HEK293 (cell line): ENCODE results near the gene ZNF662.

Experiments used
- CTCF ChIA-PET: fragments of 350-600 bp; formaldehyde crosslinking; extraction: SDS; loops from one replicate; lab custom pipeline; 2021; ENCODE audit warnings: antibody characterized with exemption; lab: Yijun Ruan, JAX
- POLR2A ChIA-PET: fragments of 300-600 bp; formaldehyde crosslinking; extraction: SDS; loops from one replicate; lab custom pipeline; 2020; ENCODE audit warnings: antibody characterized with exemption, inconsistent platforms; lab: Yijun Ruan, JAX
- H3K27ac ChIP-seq: fragments of 200-500 bp; sonication (Bioruptor generic); 2 replicates; pipeline ENCODE4 v1.5.1; 2014; ENCODE audit warnings: low read depth, low read length, control low read depth, inconsistent platforms; ENCODE audit errors: extremely low read depth
- H3K36me3 ChIP-seq, 2 experiments: fragments of 200-500 bp in 1 of 2; sonication (Bioruptor generic) in 1 of 2; 1 replicate in 1 of 2; 2 replicates in 1 of 2; pipeline ENCODE4 v1.5.1; 2014 to 2017; ENCODE audit warnings: inconsistent platforms in 2 of 2, low read length in 2 of 2; ENCODE audit not compliant: control insufficient read depth in 2 of 2, insufficient read depth in 1 of 2
- H3K4me1 ChIP-seq: fragments of 200-500 bp; sonication (Bioruptor generic); 2 replicates; pipeline ENCODE4 v1.5.1; 2014; ENCODE audit warnings: mild to moderate bottlenecking, low read length, inconsistent platforms; ENCODE audit not compliant: control insufficient read depth, insufficient read depth
- H3K4me3 ChIP-seq: 2 replicates; pipeline ENCODE4 v1.5.1; 2011; ENCODE audit warnings: low read depth, mild to moderate bottlenecking, control low read depth, low read length, moderate library complexity
- H3K9me3 ChIP-seq: fragments of 200-500 bp; sonication (Bioruptor generic); 2 replicates; pipeline ENCODE4 v1.5.1; 2014; ENCODE audit warnings: low read depth, low read length, inconsistent platforms; ENCODE audit not compliant: control insufficient read depth, insufficient read depth
- MEIS1 ChIP-seq: sonication (generic); formaldehyde crosslinking; IDR thresholded peaks from 2 replicates; pipeline ENCODE4 v1.8.1; 2022; ENCODE audit warnings: missing genetic modification reagents, mild to moderate bottlenecking, borderline replicate concordance
- PATZ1 ChIP-seq: fragments of 450-650 bp; formaldehyde crosslinking; IDR thresholded peaks from 2 replicates; pipeline ENCODE4 v1.5.1; 2016; ENCODE audit warnings: missing biosample characterization, missing genetic modification characterization
- ZBTB20 ChIP-seq: fragments of 450-650 bp; formaldehyde crosslinking; IDR thresholded peaks from 2 replicates; pipeline ENCODE4 v1.5.1; 2016; ENCODE audit warnings: missing biosample characterization, missing genetic modification characterization
- ZBTB49 ChIP-seq: fragments of 450-650 bp; formaldehyde crosslinking; IDR thresholded peaks from 2 replicates; pipeline ENCODE4 v1.5.1; 2016; ENCODE audit warnings: missing biosample characterization, missing genetic modification characterization, low read depth
- ZNF132 ChIP-seq: fragments of 450-650 bp; formaldehyde crosslinking; IDR thresholded peaks from 2 replicates; pipeline ENCODE4 v1.5.1; 2017; ENCODE audit warnings: missing biosample characterization, missing genetic modification characterization, borderline replicate concordance
- ZNF175 ChIP-seq: fragments of 450-650 bp; formaldehyde crosslinking; IDR thresholded peaks from 2 replicates; pipeline ENCODE4 v1.5.1; 2016; ENCODE audit warnings: missing biosample characterization, missing genetic modification characterization
- ZNF239 ChIP-seq: fragments of 450-650 bp; formaldehyde crosslinking; IDR thresholded peaks from 2 replicates; pipeline ENCODE4 v1.5.1; 2016; ENCODE audit warnings: missing biosample characterization, missing genetic modification characterization
- ZNF311 ChIP-seq: fragments of 450-650 bp; formaldehyde crosslinking; IDR thresholded peaks from 2 replicates; pipeline ENCODE4 v1.5.1; 2017; ENCODE audit warnings: missing biosample characterization, missing genetic modification characterization, borderline replicate concordance
- ZNF366 ChIP-seq: fragments of 450-650 bp; formaldehyde crosslinking; conservative IDR thresholded peaks from 2 replicates; pipeline ENCODE4 v1.5.1; 2016; ENCODE audit warnings: missing biosample characterization, missing genetic modification characterization
- ZNF433 ChIP-seq: fragments of 450-650 bp; formaldehyde crosslinking; IDR thresholded peaks from 2 replicates; pipeline ENCODE4 v1.5.1; 2016; ENCODE audit warnings: missing biosample characterization, missing genetic modification characterization, low read depth
- ZNF514 ChIP-seq: fragments of 450-650 bp; formaldehyde crosslinking; IDR thresholded peaks from 2 replicates; pipeline ENCODE4 v1.5.1; 2016; ENCODE audit warnings: missing biosample characterization, missing genetic modification characterization
- ZNF530 ChIP-seq: fragments of 450-650 bp; formaldehyde crosslinking; IDR thresholded peaks from 2 replicates; pipeline ENCODE4 v1.5.1; 2016; ENCODE audit warnings: low read depth, missing biosample characterization, missing genetic modification characterization
- ZNF623 ChIP-seq: fragments of 450-650 bp; formaldehyde crosslinking; IDR thresholded peaks from 2 replicates; pipeline ENCODE4 v1.5.1; 2016; ENCODE audit warnings: missing biosample characterization, missing genetic modification characterization
- ZNF645 ChIP-seq: fragments of 450-650 bp; formaldehyde crosslinking; IDR thresholded peaks from 2 replicates; pipeline ENCODE4; 2016; ENCODE audit warnings: missing biosample characterization, missing genetic modification characterization
- ZNF843 ChIP-seq: fragments of 450-650 bp; formaldehyde crosslinking; IDR thresholded peaks from 2 replicates; pipeline ENCODE4 v1.5.1; 2016; ENCODE audit warnings: missing biosample characterization, missing genetic modification characterization
- TF ChIP-seq, protein P1 (sequence below): fragments of 450-650 bp; formaldehyde crosslinking; IDR thresholded peaks from 2 replicates; pipeline ENCODE4 v1.5.1; 2016; ENCODE audit warnings: missing biosample characterization, missing genetic modification characterization
- TF ChIP-seq, protein P2 (sequence below): fragments of 450-650 bp; formaldehyde crosslinking; IDR thresholded peaks from 2 replicates; pipeline ENCODE4 v1.5.0; 2017; ENCODE audit warnings: missing biosample characterization, missing genetic modification characterization, borderline replicate concordance
- TF ChIP-seq, protein P3 (sequence below): IDR thresholded peaks from 2 replicates; pipeline ENCODE4 v1.6.1; 2011; ENCODE audit warnings: mild to moderate bottlenecking, low read depth, low read length, borderline replicate concordance

The ZNF662 gene

DNA sequence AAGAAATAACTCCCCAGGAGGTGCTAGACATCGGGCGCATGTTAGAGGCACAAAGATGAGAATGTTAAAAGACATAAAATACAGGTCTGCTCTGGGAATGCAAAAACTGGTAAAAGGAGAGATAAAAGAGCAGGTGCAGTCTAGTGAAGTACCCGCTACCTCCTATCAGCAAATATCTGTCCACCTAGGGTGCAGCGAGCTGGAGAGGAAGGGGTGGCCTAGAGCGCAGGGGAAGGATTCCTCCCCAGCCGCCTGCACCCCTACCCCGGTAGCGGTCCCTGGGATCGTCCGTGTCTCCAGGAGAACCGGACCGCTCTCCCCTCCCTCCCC, 237 bp upstream of the ZNF662 start (continued):
- TF ChIP-seq ZNF623 (tag by site-specific recombination), result no peak

DNA sequence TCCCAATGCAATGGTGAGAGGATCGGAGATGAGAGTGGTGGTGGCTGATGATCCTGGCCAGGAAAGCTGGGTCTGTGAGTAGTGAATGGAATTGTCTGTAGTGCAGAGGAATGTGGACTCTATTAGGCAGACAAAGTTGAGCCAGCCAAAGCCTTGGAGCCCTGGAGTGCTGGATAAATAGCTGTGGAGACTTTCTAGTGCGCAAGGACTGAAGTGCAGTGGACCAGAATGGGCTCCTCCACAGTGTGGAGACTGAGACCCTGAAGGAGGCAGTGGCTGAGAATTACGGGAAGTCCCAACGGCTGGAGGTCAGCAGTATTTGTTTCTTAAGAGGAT, 874 bp downstream of the ZNF662 start:
- Histone ChIP-seq H3K27ac (no peak overlapping the region), H3K9me3 (no peaks in the 10 kb centered on the region), H3K4me3 (no peak overlapping the region), H3K36me3 (no peaks in the 10 kb centered on the region), H3K4me1 (no peaks in the 10 kb centered on the region)
- TF ChIP-seq ZNF366 (tag by site-specific recombination) (no peak), ZNF311 (tag by site-specific recombination) (no peak), ZNF239 (no peak), MEIS1 (CRISPR knock-in tag) (no peak)
- TF ChIP-seq, protein P1, sequence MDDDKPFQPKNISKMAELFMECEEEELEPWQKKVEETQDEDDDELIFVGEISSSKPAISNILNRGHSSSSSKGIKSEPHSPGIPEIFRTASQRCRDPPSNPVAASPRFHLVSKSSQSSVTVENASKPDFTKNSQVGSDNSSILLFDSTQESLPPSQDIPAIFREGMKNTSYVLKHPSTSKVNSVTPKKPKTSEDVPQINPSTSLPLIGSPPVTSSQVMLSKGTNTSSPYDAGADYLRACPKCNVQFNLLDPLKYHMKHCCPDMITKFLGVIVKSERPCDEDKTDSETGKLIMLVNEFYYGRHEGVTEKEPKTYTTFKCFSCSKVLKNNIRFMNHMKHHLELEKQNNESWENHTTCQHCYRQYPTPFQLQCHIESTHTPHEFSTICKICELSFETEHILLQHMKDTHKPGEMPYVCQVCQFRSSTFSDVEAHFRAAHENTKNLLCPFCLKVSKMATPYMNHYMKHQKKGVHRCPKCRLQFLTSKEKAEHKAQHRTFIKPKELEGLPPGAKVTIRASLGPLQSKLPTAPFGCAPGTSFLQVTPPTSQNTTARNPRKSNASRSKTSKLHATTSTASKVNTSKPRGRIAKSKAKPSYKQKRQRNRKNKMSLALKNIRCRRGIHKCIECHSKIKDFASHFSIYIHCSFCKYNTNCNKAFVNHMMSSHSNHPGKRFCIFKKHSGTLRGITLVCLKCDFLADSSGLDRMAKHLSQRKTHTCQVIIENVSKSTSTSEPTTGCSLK (tag by site-specific recombination), result no peak
- POLR2A ChIA-PET, result no interaction called here
- CTCF ChIA-PET, result interaction anchor here (0.7 kb wide), 1 partner anchor 86 kb away, joined by 3 read pairs; no protein-coding TSS in a partner anchor

DNA sequence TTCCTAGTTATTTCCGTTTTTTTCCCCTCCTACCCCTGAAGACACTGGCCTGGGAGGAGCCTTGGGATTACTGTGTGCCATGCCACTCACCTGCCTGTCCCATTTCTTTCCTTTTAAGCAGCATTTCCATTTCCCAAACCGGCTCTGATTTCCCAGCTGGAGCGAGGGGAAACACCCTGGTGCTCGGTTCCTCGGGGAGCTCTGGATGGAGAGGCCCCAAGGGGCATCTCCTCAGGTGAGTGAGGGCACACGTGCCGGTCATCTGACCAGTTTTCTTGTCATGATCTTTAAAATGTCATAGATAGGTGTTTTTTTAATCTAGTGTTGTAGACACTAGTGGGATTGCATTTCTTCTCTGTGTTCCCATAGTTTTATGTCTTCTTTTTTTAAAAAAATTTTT, 2.7 kb downstream of the ZNF662 start:
- no peaks in the 10 kb centered on the region for H3K9me3 ChIP-seq
- H3K4me3 ChIP-seq, result no peak overlapping the region
- no peaks in the 10 kb centered on the region for H3K4me1 ChIP-seq
- H3K36me3 ChIP-seq, result no peaks in the 10 kb centered on the region
- ChIA-PET POLR2A (no interaction called here), CTCF (no interaction called here)
- H3K27ac ChIP-seq, result no peak overlapping the region
- TF ChIP-seq ZNF645 (tag by site-specific recombination) (no peak), ZNF514 (tag by site-specific recombination) (no peak), PATZ1 (tag by site-specific recombination) (no peak), ZBTB20 (no peak), ZNF530 (tag by site-specific recombination) (no peak), ZNF433 (tag by site-specific recombination) (no peak), ZNF175 (tag by site-specific recombination) (no peak), ZNF132 (tag by site-specific recombination) (no peak), ZNF843 (tag by site-specific recombination) (no peak), ZBTB49 (tag by site-specific recombination) (no peak)
- TF ChIP-seq, protein P2, sequence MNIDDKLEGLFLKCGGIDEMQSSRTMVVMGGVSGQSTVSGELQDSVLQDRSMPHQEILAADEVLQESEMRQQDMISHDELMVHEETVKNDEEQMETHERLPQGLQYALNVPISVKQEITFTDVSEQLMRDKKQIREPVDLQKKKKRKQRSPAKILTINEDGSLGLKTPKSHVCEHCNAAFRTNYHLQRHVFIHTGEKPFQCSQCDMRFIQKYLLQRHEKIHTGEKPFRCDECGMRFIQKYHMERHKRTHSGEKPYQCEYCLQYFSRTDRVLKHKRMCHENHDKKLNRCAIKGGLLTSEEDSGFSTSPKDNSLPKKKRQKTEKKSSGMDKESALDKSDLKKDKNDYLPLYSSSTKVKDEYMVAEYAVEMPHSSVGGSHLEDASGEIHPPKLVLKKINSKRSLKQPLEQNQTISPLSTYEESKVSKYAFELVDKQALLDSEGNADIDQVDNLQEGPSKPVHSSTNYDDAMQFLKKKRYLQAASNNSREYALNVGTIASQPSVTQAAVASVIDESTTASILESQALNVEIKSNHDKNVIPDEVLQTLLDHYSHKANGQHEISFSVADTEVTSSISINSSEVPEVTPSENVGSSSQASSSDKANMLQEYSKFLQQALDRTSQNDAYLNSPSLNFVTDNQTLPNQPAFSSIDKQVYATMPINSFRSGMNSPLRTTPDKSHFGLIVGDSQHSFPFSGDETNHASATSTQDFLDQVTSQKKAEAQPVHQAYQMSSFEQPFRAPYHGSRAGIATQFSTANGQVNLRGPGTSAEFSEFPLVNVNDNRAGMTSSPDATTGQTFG (tag by site-specific recombination), result no peak
- TF ChIP-seq, protein P3, sequence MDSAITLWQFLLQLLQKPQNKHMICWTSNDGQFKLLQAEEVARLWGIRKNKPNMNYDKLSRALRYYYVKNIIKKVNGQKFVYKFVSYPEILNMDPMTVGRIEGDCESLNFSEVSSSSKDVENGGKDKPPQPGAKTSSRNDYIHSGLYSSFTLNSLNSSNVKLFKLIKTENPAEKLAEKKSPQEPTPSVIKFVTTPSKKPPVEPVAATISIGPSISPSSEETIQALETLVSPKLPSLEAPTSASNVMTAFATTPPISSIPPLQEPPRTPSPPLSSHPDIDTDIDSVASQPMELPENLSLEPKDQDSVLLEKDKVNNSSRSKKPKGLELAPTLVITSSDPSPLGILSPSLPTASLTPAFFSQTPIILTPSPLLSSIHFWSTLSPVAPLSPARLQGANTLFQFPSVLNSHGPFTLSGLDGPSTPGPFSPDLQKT, result no peak
